ENCODE measurements around the gene MAP3K7CL.

The MAP3K7CL gene

GRCh38 chr21:29168891-29169315, 38.5 kb downstream of the MAP3K7CL start:
- DNase-seq (ENCODE audit: low spot score): no peak

- DNase-seq (ENCODE audit: low spot score): no peak
Observed at GRCh38 chr21:29170944-29171343, 40.5 kb downstream of the MAP3K7CL start.

GRCh38 chr21:29172282-29172681, 41.8 kb downstream of the MAP3K7CL start:
- DNase-seq (ENCODE audit: low spot score): no peak

GRCh38 chr21:29174607-29175013, 44.2 kb downstream of the MAP3K7CL start:
- no peak for DNase-seq (ENCODE audit: low spot score)

- no peak for DNase-seq (ENCODE audit: low spot score)
Observed at GRCh38 chr21:29175408-29176134, 45.1 kb downstream of the MAP3K7CL start.

- no peak for DNase-seq (ENCODE audit: low spot score)
Observed at GRCh38 chr21:29176471-29177120, 46.2 kb downstream of the MAP3K7CL start.

- no peak for DNase-seq (ENCODE audit: low spot score)
Observed at GRCh38 chr21:29177800-29178199, 47.4 kb downstream of the MAP3K7CL start.

GRCh38 chr21:29178926-29179325, 48.5 kb downstream of the MAP3K7CL start:
- no peak for DNase-seq (ENCODE audit: low spot score)

- no peak for DNase-seq (ENCODE audit: low spot score)
Observed at GRCh38 chr21:29179503-29179902, 49.1 kb downstream of the MAP3K7CL start.

- no peak for DNase-seq (ENCODE audit: low spot score)
Observed at GRCh38 chr21:29181799-29182470, 51.5 kb downstream of the MAP3K7CL start.

- no peak for DNase-seq (ENCODE audit: low spot score)
Observed at GRCh38 chr21:29182691-29183092, 52.2 kb downstream of the MAP3K7CL start.

GRCh38 chr21:29184037-29184436, 53.6 kb downstream of the MAP3K7CL start:
- DNase-seq (ENCODE audit: low spot score): no peak

GRCh38 chr21:29185172-29185571, 54.7 kb downstream of the MAP3K7CL start:
- DNase-seq (ENCODE audit: low spot score): no peak

- DNase-seq (ENCODE audit: low spot score): no peak
Observed at GRCh38 chr21:29185633-29186032, 55.2 kb downstream of the MAP3K7CL start.

- DNase-seq (ENCODE audit: low spot score): no peak
Observed at GRCh38 chr21:29186246-29186645, 55.8 kb downstream of the MAP3K7CL start.

- DNase-seq (ENCODE audit: low spot score): no peak
Observed at GRCh38 chr21:29187944-29188343, 57.5 kb downstream of the MAP3K7CL start.

- no peak for DNase-seq (ENCODE audit: low spot score)
Observed at GRCh38 chr21:29189353-29189752, 58.9 kb downstream of the MAP3K7CL start.

- no peak for DNase-seq (ENCODE audit: low spot score)
Observed at GRCh38 chr21:29190923-29191331, 60.5 kb downstream of the MAP3K7CL start.

- DNase-seq (ENCODE audit: low spot score): no peak
Observed at GRCh38 chr21:29193072-29193471, 62.6 kb downstream of the MAP3K7CL start.

- DNase-seq (ENCODE audit: low spot score): no peak
Observed at GRCh38 chr21:29193901-29194300, 63.5 kb downstream of the MAP3K7CL start.

- DNase-seq (ENCODE audit: low spot score): no peak
Observed at GRCh38 chr21:29194342-29194741, 63.9 kb downstream of the MAP3K7CL start.

GRCh38 chr21:29194847-29195246, 64.4 kb downstream of the MAP3K7CL start:
- no peak for DNase-seq (ENCODE audit: low spot score)
